Measurements from ENCODE around the gene ELP4. TPM values are rescaled to one million over a fixed set of nuclear protein-coding genes. Genes with fewer than 3 reads are reported as not detected.
"Not testable (repeated sequence)": the region's sequence is repeated elsewhere in the genome, so short reads cannot be mapped to it uniquely, and the experiment has no call there.

Gene ELP4
- total RNA-seq, 3 donors from 2014 or later = 15.7 to 17.6 (median 16.1) TPM

GRCh38 chr11:31680770-31681169, 171.2 kb downstream of the ELP4 start:
- no peak overlapping the region for H3K4me3 Mint-ChIP-seq
- no peak for DNase-seq
- peaks cover 25% of the 10 kb centered on the region for H3K36me3 Mint-ChIP-seq (ENCODE audit: insufficient read depth)
- no peaks in the 10 kb centered on the region for H3K27me3 Mint-ChIP-seq (ENCODE audit: low read depth)
- no peaks in the 10 kb centered on the region for H3K4me1 Mint-ChIP-seq (ENCODE audit: low read depth)
- peaks cover 7% of the 10 kb centered on the region for H3K9me3 Mint-ChIP-seq
- no peak for ATAC-seq

GRCh38 chr11:31687256-31687655, 177.7 kb downstream of the ELP4 start:
- Mint-ChIP-seq H3K4me1 (ENCODE audit: low read depth) (no peaks in the 10 kb centered on the region), H3K4me3 (no peak overlapping the region), H3K9me3 (no peaks in the 10 kb centered on the region), H3K36me3 (ENCODE audit: insufficient read depth) (peaks cover 7% of the 10 kb centered on the region), H3K27me3 (ENCODE audit: low read depth) (no peaks in the 10 kb centered on the region)
- no peak for DNase-seq
- ATAC-seq = no peak

GRCh38 chr11:31687861-31688260, 178.3 kb downstream of the ELP4 start:
- DNase-seq = no peak
- Mint-ChIP-seq H3K4me1 (ENCODE audit: low read depth) (no peaks in the 10 kb centered on the region), H3K27me3 (ENCODE audit: low read depth) (no peaks in the 10 kb centered on the region), H3K9me3 (peaks cover 5% of the 10 kb centered on the region), H3K36me3 (ENCODE audit: insufficient read depth) (peaks cover 11% of the 10 kb centered on the region), H3K4me3 (no peak overlapping the region)
- no peak for ATAC-seq

- Mint-ChIP-seq H3K9me3 (peaks cover 5% of the 10 kb centered on the region), H3K4me1 (ENCODE audit: low read depth) (no peaks in the 10 kb centered on the region), H3K36me3 (ENCODE audit: insufficient read depth) (peaks cover 14% of the 10 kb centered on the region), H3K27me3 (ENCODE audit: low read depth) (no peaks in the 10 kb centered on the region), H3K4me3 (no peak overlapping the region)
- ATAC-seq = no peak
- DNase-seq = no peak
Observed at GRCh38 chr11:31689559-31689958, 180.0 kb downstream of the ELP4 start.

- no peak overlapping the region for H3K4me3 Mint-ChIP-seq
- no peaks in the 10 kb centered on the region for H3K4me1 Mint-ChIP-seq (ENCODE audit: low read depth)
- no peaks in the 10 kb centered on the region for H3K27me3 Mint-ChIP-seq (ENCODE audit: low read depth)
- peaks cover 14% of the 10 kb centered on the region for H3K36me3 Mint-ChIP-seq (ENCODE audit: insufficient read depth)
- no peak for ATAC-seq
- H3K9me3 Mint-ChIP-seq = peaks cover 5% of the 10 kb centered on the region
- DNase-seq = no peak
Observed at GRCh38 chr11:31690041-31690440, 180.5 kb downstream of the ELP4 start.

- peaks cover 14% of the 10 kb centered on the region for H3K36me3 Mint-ChIP-seq (ENCODE audit: insufficient read depth)
- no peaks in the 10 kb centered on the region for H3K4me1 Mint-ChIP-seq (ENCODE audit: low read depth)
- peaks cover 5% of the 10 kb centered on the region for H3K9me3 Mint-ChIP-seq
Observed at GRCh38 chr11:31690516-31690915, 180.9 kb downstream of the ELP4 start.

GRCh38 chr11:31692466-31692865, 182.9 kb downstream of the ELP4 start:
- H3K9me3 Mint-ChIP-seq = peaks cover 5% of the 10 kb centered on the region
- ATAC-seq (no peak), DNase-seq (no peak)
- H3K36me3 Mint-ChIP-seq (ENCODE audit: insufficient read depth) = peaks cover 16% of the 10 kb centered on the region
- H3K27me3 Mint-ChIP-seq (ENCODE audit: low read depth) = no peaks in the 10 kb centered on the region
- peaks cover 2% of the 10 kb centered on the region for H3K4me1 Mint-ChIP-seq (ENCODE audit: low read depth)
- no peak overlapping the region for H3K4me3 Mint-ChIP-seq

More at GRCh38 chr11:31690516-31690915, 180.9 kb downstream of the ELP4 start:
- Mint-ChIP-seq H3K4me3 (no peak overlapping the region), H3K27me3 (ENCODE audit: low read depth) (no peaks in the 10 kb centered on the region)
- no peak for DNase-seq
- ATAC-seq = no peak

- not testable (repeated sequence) for H3K9me3 Mint-ChIP-seq; H3K4me3 Mint-ChIP-seq; DNase-seq; H3K4me1 Mint-ChIP-seq (ENCODE audit: low read depth); ATAC-seq; H3K27me3 Mint-ChIP-seq (ENCODE audit: low read depth)
- H3K36me3 Mint-ChIP-seq (ENCODE audit: insufficient read depth) = peaks cover 16% of the 10 kb centered on the region
Observed at GRCh38 chr11:31697049-31697448, 187.5 kb downstream of the ELP4 start.

GRCh38 chr11:31699066-31699465, 189.5 kb downstream of the ELP4 start:
- Mint-ChIP-seq H3K27me3 (ENCODE audit: low read depth) (no peaks in the 10 kb centered on the region), H3K9me3 (no peaks in the 10 kb centered on the region), H3K4me1 (ENCODE audit: low read depth) (peaks cover 2% of the 10 kb centered on the region), H3K4me3 (no peak overlapping the region), H3K36me3 (ENCODE audit: insufficient read depth) (peaks cover 7% of the 10 kb centered on the region)
- ATAC-seq (no peak), DNase-seq (no peak)

- Mint-ChIP-seq H3K4me3 (no peak overlapping the region), H3K36me3 (ENCODE audit: insufficient read depth) (peaks cover 10% of the 10 kb centered on the region), H3K9me3 (no peaks in the 10 kb centered on the region), H3K4me1 (ENCODE audit: low read depth) (no peaks in the 10 kb centered on the region), H3K27me3 (ENCODE audit: low read depth) (no peaks in the 10 kb centered on the region)
- DNase-seq (no peak), ATAC-seq (no peak)
Observed at GRCh38 chr11:31702966-31703365, 193.4 kb downstream of the ELP4 start.

GRCh38 chr11:31706357-31706756, 196.8 kb downstream of the ELP4 start:
- ATAC-seq (no peak), DNase-seq (no peak)
- Mint-ChIP-seq H3K4me1 (ENCODE audit: low read depth) (no peaks in the 10 kb centered on the region), H3K36me3 (ENCODE audit: insufficient read depth) (peaks cover 13% of the 10 kb centered on the region), H3K27me3 (ENCODE audit: low read depth) (no peaks in the 10 kb centered on the region), H3K9me3 (no peaks in the 10 kb centered on the region), H3K4me3 (no peak overlapping the region)

GRCh38 chr11:31711137-31711536, 201.6 kb downstream of the ELP4 start:
- Mint-ChIP-seq H3K36me3 (ENCODE audit: insufficient read depth) (peaks cover 16% of the 10 kb centered on the region), H3K4me3 (no peak overlapping the region), H3K27me3 (ENCODE audit: low read depth) (no peaks in the 10 kb centered on the region), H3K4me1 (ENCODE audit: low read depth) (no peaks in the 10 kb centered on the region), H3K9me3 (no peaks in the 10 kb centered on the region)
- ATAC-seq (no peak), DNase-seq (no peak)

- ATAC-seq (no peak), DNase-seq (no peak)
- Mint-ChIP-seq H3K27me3 (ENCODE audit: low read depth) (no peaks in the 10 kb centered on the region), H3K4me3 (no peak overlapping the region), H3K4me1 (ENCODE audit: low read depth) (no peaks in the 10 kb centered on the region), H3K36me3 (ENCODE audit: insufficient read depth) (peaks cover 9% of the 10 kb centered on the region), H3K9me3 (no peaks in the 10 kb centered on the region)
Observed at GRCh38 chr11:31712851-31713250, 203.3 kb downstream of the ELP4 start.

- H3K4me3 Mint-ChIP-seq = no peak overlapping the region
- peaks cover 7% of the 10 kb centered on the region for H3K36me3 Mint-ChIP-seq (ENCODE audit: insufficient read depth)
- H3K4me1 Mint-ChIP-seq (ENCODE audit: low read depth) = no peaks in the 10 kb centered on the region
- DNase-seq (no peak), ATAC-seq (no peak)
- no peaks in the 10 kb centered on the region for H3K9me3 Mint-ChIP-seq
- no peaks in the 10 kb centered on the region for H3K27me3 Mint-ChIP-seq (ENCODE audit: low read depth)
Observed at GRCh38 chr11:31714840-31715239, 205.3 kb downstream of the ELP4 start.

- Mint-ChIP-seq H3K9me3 (no peaks in the 10 kb centered on the region), H3K4me3 (no peak overlapping the region), H3K36me3 (ENCODE audit: insufficient read depth) (peaks cover 22% of the 10 kb centered on the region), H3K27me3 (ENCODE audit: low read depth) (no peaks in the 10 kb centered on the region), H3K4me1 (ENCODE audit: low read depth) (no peaks in the 10 kb centered on the region)
- no peak for DNase-seq
- ATAC-seq = no peak
Observed at GRCh38 chr11:31720225-31720624, 210.7 kb downstream of the ELP4 start.
